Right hindlimb (tissue), 1 donor: ENCODE data around the gene BEAN1.

Experiments
- DNase-seq: peaks from one replicate; pipeline ENCODE4 v3.0.0-alpha.2; 2018

The BEAN1 gene

DNA sequence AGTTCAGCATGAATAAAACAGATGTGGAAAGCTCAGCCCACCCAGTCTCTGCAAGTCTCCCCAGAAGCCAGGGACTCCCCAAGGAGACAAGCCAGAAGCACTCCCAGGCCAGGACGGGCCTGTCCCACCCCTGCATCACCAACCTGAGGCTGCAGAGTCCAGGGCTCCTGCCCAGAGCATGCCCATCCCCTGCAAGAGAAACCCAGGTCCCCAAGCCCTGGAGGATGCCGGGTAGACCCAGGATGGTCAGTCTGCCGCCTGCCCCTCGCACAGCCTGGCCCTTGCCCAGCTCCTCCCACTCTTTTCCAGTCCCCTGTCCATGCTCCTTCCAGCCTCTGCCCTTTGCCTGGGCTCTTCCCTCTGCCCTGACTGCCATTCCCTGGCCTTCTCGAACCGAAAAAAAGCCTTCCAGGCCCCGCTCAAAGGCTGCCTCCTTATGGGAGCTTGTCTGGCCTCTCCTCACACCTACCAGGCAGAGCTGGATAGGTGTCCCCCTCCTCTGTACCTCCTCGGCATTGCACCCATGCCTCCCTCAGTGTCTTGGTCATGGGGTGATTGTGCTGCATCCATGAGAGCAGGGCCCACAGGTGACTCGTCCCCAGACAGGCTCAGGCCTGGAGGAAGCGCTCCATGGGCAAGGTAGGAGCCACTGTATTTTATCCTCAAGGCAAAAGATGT lies 44.8 kb downstream of the BEAN1 start:
- DNase-seq = no peak

- no peak for DNase-seq
Observed at GRCh38 chr16:66473051-66473571, 46.0 kb downstream of the BEAN1 start.

DNA sequence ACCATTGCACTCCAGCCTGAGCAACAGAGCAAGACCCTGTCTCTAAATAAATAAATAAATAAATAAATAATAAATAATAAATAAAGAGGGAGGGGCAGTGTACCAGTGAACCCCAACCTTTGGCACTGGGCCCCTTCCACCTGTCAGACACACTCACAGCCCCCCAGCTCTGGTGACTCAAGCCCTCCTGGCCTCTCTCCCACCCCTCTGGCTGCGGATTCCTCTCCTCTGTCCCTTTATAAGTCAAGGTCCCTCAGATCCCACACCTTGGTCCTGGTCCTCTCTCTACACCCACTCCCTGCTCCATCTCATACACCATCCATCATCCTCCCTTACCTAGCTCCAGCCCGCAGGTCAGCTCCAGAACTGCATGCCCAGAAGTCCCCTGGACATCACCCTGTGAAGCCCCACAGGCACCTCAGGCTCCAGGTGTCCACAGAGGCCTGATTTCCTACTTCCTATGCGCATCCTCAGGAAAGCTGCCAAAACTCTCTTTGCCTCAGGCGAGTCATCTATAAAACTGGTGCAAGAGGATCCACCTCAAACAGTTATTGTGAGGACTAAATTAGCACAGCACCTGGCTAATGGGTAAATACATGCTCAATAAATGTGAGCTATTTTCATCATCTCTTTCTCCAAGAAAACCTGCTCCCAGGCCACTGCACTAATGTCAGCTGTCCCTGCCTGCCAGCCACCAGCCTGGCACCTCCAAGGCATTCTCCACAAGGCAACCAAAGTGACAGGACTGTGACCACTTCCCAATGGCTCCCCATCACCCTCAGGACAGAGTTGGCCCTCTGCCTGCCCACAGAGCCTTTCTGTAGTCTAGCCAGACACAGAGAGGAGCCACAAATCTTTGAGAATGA lies 46.8 kb downstream of the BEAN1 start:
- no peak for DNase-seq

DNA sequence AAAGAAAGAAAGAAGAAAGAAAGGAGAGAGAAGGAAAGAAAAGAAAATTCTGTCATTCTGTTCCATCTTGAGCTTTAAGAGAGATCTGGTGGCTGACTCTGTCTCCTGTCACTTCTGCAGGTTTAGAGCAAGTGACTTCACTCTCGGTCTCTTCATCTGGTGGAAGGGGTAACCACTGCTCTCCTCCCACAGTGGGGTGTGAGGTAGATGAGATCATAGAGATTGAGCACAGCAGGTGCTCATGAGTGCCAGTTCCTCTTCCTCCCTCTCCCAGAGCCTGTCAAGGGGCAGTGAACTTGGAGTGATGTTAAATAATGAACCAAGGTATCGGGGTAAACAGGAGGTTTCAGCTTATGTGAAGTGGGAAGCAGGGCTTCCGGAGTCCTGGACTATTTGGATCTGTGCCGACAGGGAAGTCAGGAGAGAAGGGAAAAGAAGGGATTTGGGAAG lies 47.7 kb downstream of the BEAN1 start:
- DNase-seq = no peak

DNA sequence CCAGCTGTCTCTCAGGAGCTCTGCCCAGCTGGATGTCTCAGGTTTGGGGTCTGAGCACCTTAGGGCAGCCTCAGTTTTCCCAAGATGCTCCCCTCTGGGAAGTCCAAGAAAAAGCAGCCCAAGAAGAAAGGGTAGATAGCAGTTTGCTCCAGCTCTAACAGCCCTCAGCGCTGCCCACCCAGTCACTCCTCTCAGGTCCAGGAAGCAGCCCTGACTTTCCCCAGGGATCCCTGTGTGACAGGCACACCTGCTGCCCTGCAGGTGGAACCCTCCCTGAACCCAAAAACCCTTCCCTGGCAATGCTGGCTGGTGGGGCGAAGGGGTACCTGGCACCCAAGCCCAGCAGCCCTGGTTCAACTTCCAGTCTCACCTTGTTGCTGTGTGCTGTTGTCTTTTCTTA lies 48.1 kb downstream of the BEAN1 start:
- no peak for DNase-seq

GRCh38 chr16:66476328-66477027 lies 49.4 kb downstream of the BEAN1 start:
- DNase-seq = no peak

- no peak for DNase-seq
Observed at GRCh38 chr16:66477028-66477515, 50.0 kb downstream of the BEAN1 start.

DNA sequence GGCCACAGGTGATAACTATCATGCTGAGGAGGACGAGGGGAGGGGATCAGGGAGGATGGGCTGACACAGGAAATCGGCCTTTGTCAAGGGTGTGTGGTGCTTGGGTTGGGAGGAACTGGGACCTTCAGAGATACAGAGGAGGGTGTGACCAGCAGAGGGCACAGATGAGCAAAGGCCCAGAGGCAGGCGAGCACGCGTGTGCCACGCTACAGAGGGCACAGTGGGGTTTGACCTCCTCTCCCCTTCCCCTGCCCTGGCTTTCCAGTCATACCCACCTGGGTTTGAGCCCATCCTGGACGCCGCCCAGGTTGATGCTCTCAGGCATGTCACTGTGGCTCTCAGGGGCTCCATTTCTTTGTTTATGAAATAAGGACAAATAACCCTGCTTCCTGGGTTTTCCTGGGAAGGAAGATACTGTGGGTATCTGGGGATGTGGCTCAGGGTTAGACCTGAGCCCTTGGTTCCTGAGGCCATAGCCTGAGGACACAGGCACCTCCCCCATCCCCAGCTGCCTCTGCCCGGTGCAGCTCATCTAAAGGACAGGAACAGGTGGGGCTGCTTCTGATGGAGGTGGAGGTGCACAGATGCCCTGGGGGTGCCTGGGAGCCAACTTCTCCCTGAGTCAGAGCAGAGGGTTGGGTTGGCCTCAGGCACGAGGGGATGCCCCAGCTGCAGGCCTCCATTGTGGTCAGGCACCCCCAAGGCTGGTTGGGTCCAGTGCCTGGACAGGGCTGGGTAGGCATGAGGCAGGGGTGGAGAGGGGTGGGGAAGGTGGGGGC lies 51.8 kb downstream of the BEAN1 start:
- no peak for DNase-seq

DNA sequence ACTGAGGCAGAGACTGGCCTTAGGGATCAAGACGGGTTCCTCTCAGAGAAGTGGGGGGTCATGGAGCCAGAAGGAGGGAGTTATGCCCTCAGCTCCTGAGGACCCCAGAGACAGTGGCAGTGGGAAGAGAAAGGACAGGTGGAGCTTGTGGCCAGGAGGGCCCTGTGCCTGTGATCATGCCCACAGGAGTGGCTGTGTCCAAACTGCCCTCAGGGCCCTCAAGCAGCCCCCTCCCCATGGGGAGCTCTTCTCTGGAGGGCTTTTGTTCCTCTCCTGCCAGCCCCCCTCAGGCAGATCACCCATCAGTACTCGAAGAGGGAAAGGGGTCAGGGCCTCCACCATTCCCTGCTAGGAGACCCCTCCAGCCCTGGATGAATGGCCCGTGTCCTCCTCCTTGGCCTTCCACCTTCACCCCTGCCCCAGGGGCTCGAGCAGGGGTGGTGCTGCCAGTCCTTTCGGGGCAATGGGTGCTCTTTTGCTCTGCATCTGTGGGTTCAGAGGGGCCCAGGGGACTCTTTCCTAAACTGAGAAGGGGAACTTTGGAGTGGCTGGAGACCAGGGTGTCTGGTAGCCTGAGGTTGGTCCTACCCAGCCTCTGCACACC lies 52.7 kb downstream of the BEAN1 start:
- DNase-seq = no peak

DNA sequence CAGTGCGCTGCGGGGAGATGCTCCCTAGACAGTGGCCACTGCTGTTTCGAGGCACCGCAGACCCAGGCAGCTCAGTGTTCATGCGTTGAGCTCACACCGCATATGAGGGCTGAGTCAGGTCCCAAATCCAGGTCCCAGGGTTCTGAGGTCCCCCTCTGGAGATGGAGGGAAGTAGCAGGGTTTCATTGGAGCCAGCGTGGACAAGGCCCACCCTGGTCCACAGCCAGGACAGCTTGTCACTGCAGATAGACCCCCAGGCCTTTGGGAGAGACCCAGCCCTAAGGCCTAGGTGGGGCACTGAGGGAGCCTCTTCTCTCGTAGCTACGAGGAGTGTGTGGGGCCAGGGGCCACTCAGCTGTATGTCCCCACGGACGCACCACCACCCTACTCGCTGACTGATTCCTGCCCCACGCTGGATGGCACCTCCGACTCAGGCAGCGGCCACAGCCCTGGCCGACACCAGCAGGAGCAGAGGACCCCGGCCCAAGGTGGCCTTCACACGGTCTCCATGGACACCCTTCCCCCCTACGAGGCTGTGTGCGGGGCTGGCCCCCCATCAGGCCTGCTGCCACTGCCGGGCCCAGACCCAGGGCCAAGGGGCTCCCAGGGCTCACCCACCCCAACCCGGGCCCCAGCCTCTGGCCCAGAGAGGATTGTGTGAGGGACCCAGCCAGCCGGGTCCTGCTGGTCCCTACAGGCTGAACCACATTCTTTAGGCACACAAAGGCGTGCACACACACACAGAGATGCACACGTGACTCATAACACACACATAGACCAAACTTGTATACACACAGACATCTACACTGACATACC lies 53.4 kb downstream of the BEAN1 start:
- DNase-seq = no peak

- no peak for DNase-seq
Observed at GRCh38 chr16:66481081-66481942, 54.2 kb downstream of the BEAN1 start.

DNA sequence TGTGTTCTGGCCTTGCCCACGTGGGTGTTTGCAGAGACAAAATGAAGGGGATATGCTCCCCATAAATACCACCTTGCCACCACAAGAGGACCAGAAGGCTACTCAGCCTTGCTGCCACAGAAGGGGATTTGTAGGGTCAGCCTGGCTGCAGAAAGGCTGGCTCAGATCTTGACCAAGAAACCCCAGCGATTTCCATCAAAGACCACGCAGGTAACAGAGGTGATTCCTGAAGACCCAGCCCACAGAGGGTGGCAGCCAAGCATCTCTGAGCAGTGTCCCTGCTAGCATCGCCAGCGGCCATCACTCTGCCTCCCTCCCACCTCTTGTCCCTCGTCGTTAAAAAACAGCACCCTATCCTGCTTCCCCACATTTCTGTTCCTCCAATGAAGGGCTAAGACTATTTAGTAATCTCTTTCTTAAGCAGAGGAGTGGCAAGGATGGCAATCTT lies 54.9 kb downstream of the BEAN1 start:
- no peak for DNase-seq

DNA sequence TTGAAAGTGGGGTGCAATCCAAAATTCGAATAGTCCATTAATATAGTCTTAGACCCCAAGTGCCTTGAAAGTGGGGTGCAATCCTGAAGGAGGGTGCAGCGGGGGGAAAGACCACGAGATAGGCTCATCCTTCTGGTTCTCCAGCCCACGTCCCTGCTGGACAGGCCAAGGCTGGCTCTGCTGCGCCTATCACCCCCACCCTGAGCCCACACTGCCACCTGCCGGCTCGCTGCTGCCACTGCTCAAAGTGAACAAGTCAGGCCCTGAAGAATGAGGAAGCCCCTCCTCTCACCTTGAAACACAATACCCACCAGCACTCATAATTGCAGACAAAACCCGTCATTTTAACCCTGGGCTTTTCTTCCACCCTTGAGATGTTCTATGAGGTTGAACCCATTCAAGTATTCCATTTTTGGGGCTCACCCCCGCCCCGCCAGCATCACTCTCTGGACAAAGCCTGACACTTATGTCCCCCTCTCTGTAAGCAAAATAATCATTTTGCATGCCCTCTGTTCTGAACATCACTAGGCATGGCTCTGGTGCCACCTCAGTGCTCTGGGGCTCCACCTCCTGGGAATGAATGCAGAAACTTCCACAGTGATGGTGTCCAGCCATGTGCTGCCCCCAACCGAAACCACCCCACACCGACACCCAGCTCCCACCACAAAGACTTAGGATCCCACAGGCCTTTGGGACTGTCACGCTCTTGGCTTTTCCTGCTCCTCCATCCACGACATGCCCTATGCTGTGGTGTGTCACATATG lies 56.8 kb downstream of the BEAN1 start:
- DNase-seq = peak; percentile 85

DNA sequence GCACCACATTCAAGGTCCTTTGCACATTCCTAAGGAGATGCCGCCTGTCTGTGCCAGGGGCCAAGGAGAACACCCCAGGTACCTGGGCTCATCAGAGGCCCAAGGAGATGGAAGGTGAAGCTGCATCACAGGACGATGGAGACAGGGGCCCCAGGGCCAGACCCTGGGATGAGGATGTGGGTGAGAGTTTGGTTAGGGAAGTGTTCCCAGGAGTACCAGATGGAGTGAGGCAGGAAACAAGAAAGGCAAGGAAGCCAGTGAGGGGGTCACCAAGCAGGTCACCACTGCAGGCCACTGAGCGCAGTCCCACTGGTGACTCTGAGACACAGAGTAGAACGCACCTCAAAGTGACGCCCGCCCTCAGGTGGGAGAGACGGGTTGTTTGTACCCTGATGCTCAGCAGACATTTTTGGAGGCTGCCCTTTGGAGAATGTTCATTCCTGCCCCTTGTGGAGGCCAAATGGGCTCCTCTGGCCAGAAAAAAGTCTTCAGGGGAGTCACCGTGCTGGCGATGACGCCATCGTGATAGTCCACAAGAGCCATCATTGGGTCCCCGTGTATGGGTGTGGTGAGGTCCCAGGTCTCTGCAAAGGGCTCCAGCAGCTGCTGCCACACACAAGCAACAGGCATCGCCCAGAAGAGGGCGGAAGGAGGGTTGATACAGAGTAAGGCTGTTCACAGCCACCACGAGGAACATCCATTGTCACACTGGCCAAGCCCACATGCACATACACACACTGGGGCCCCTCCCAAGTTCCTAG lies 57.5 kb downstream of the BEAN1 start:
- DNase-seq = no peak

DNA sequence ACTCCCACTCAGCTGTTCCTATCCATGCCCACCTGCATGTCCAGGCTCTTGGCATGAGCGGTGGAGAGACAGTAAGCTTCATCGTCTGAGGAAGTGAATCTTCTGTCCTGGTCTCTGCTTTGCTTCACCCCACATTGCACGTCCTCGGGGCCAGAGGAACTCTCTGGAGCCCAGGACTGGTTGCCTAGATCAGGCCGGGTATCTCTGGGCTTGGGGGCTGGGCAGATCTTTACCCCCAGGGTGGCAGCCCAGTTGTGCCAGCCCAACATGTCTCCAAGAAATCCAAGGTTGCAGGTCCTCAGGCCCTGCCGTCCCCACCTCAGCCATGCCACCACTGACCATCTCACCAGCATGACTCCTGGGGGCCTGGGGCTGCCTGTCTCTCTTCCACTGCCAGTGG lies 58.3 kb downstream of the BEAN1 start:
- no peak for DNase-seq

GRCh38 chr16:66486199-66486772 lies 59.2 kb downstream of the BEAN1 start:
- no peak for DNase-seq

GRCh38 chr16:66486773-66487579 lies 59.9 kb downstream of the BEAN1 start:
- DNase-seq = peak; percentile 76
